Astrocyte of the hippocampus (primary cell): ENCODE results near the gene C1orf141.
"Not testable (repeated sequence)": the region's sequence is repeated elsewhere in the genome, so short reads cannot be mapped to it uniquely, and the experiment has no call there.

ENCODE experiments used
- DNase-seq: peaks from one replicate; pipeline ENCODE4 v3.0.0; 2011; ENCODE audit warnings: low read depth, low spot score

Gene C1orf141

DNA sequence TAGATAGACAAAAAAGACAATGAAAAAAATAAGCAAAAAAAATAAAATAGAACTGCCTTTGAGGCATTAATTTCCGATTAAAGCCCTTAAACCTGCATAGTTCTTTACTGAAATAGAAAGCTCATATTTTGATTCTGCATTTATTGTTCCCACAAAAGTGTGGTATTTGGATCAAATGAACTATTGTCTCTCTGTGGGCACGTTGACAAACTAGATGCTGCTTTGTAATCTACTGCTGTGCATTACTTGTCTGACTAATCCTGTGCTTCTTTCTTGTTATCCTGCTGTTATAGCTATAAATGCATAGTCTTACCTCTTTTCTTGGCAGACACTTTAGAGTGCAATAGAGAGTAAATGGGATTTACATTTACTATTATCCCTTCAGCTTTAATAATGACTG lies 49.4 kb downstream of the C1orf141 start:
- DNase-seq, result no peak

DNA sequence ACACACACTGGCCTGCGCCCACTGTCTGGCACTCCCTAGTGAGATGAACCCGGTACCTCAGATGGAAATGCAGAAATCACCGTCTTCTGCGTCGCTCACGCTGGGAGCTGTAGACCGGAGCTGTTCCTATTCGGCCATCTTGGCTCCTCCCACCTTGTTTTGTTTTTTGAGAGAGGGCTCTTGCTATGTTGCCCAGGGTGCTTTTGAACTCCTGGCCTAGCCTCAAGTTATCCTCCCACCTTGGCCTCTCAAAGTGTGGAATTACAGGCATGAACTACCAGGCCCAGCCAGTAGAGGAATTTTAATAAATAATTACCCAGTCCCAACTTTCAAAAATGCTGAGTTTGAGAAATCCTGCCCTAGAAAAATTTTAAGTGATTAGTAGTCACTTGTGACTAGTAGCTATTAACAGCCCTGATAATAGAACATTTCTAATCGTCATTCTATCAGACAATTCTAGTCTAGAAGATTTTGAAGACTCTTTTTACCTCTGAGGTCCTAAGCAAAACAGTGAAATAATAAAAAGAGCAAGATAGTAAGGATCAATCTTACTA lies 49.9 kb downstream of the C1orf141 start:
- DNase-seq, result no peak

DNA sequence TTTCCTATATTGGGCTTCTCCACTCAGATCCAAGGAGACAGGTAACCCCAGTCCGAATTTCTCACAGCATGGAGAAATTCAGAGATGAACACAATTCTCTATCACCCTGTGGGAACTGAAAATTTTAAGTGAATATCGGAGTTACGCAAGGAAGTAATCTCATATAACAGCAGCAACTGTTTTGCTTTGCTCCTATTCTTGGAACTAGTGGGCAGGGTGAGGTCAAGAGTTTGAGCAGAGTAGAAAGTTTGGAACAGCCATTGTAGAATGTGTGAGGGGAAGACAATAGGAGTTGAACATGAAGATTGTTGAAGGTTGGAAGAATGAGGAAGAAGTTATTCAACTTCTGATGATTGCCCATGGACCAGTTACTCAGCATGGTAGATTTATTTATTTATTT lies 56.5 kb downstream of the C1orf141 start:
- DNase-seq, result no peak

DNA sequence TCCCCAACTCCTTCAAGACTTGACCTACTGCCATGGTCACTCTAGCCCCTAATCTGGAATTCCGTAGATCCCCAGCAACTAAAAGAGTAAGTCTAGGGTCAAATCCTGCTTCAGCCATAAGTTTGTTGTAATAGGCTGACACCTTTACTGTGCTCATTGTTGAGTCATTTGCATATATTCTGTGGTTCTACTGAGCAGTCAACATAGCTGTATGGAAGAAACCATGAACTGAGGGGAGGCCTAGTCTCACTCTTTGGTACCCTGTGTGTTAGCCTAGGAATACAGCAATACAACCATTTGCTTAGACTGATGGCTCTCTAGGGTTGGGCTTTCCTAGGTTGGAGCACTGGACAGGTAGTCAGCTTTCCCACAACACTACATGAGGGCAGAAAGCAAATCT lies 57.2 kb downstream of the C1orf141 start:
- DNase-seq, result no peak

DNA sequence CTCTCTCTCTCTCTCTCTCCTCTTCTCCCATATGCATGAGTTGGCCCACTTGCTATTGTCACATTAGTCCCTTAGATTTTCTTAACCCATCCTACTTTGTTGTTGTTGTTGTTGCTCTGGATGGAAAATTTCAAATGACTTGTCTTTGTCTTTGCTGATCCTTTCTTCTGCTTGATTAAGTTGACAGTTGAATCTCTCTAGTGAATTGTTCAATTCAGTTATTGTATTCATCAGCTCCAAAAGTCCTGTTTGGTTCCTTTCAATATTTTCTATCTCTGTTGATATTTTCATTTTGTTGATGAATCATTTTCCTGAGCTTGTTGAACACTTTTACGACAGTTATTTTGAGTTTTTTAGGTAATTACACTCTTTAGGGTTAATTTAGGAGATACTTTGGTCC lies 62.0 kb downstream of the C1orf141 start:
- no peak for DNase-seq

DNA sequence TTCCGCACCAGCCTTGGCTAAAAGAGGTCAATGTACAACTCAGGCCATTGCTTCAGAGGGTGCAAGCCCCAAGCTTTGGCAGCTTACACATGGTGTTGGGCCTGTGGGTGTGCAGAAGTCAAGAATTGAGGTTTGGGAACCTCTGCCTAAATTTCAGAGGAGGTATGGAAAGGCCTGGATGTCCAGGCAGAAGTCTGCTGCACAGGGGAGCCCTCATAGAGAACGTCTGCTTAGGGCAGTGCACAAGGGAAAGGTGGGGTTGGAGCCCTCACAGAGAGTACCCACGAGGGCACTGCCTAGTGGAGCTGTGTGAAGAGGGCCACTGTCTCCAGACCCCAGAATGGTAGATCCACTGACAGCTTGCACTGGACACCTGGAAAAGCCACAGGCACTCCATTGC lies 67.1 kb downstream of the C1orf141 start:
- DNase-seq, result not testable (repeated sequence)

DNA sequence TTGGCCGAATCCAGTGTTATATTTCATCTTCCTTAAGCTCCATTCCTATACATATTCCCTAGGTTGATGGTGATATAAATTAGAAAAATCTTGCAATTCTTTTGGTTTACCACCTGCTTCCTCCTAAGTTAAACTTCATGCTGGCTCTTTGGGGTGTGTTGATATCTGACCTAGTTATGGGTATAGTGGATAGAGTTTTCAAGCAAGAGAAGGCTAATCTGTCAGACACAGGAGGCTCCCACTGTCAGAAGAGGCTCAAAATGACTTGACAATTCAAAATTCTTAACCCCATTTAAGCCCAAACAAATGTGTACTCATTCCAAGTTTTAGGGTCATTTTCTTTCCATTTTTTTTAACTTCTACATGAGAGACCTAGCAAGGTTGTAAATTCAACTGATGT lies 72.4 kb downstream of the C1orf141 start:
- no peak for DNase-seq

DNA sequence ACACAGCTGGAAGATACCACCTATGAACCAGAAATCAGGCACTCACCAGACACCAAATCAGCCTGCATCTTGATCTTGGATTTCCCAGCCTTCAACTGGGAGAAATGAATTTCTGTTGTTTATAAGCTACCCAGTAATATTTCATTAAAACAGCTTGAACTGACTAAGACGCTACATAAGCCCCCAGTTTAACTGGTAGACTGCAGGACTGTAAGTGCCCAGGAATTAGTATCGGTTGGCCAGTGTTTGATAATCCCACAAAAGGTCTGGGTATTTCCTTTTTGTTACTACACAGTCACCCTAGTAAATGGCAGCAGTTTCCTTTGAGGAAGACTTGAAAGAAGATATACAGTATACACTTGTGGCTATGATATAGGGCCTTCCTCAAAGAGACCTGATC lies 73.5 kb downstream of the C1orf141 start:
- no peak for DNase-seq

DNA sequence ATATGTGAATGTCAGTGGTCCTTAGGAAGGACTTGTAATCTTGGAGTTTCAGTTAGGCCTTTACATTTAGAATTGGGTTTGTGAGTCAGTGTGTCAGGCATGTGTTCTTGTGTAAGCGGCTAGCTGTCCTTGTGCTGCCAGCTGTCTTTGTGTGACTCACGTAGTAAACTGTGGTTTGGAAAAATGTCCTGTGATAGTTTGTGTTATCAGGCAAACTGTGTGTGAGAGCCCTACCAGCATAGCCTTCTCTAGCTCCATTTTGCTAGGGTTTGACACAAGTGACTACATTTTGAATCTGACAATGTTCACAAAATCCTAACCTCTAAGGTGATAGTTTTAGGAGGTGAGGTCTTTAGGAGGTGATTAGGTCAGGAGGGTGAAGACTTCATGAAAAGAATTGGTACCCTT lies 74.0 kb downstream of the C1orf141 start:
- DNase-seq, result peak; percentile 94

DNA sequence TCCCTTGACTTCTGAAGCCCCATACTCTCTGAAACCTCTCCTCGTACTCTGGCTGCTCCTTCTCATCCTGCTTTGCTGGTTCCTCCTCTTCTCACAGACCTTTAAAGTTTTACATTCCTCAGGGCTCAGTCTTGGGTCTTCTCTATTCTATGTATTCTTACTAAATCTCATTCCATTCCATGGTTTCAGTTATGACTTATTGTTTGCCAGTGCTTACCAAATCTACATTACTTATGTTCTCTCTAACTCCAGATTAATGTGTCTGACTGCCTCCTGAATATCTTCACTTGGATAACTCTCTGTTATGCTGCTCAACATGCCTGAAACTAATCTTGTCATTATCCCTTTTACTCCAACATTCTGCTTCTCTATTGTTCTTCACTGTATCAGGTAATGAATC lies 75.4 kb downstream of the C1orf141 start:
- peak; percentile 6 for DNase-seq

DNA sequence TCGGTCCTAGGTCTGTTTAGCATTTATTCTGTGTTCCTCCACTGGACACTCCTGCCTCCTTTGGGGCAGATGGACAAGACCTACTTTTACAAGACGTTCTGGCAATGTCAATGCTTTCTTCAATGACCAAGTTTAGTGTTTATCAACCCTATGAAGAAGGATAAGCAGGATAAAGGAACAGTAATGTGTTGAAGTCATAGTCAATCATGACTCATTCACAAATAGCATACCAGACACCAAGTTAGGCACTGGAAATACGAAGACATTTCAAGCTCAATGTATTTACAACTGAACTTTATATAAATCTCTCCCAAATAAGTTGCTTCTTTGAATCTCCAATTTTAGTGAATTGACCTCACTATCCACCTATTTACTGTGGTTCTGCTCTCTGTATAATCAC lies 76.0 kb downstream of the C1orf141 start:
- peak; percentile 4 for DNase-seq

DNA sequence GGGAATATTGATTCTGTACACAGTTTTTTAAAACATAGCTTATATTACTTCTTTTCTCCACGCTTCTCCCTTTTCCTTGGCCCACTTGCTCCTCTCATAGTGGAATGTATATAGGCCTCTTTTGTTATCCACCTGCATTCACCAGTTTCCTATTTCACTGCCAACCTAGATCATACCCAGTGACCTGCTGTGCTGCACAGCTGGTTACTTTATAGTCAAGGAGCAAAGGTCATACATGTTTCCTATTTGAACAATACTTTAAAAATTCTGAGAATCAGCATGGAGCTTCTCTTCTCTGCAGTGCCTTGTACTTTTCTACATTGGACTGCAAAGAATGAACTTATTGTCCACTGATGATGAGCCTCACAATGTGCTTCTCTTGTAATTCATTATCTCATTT lies 76.5 kb downstream of the C1orf141 start:
- no peak for DNase-seq

DNA sequence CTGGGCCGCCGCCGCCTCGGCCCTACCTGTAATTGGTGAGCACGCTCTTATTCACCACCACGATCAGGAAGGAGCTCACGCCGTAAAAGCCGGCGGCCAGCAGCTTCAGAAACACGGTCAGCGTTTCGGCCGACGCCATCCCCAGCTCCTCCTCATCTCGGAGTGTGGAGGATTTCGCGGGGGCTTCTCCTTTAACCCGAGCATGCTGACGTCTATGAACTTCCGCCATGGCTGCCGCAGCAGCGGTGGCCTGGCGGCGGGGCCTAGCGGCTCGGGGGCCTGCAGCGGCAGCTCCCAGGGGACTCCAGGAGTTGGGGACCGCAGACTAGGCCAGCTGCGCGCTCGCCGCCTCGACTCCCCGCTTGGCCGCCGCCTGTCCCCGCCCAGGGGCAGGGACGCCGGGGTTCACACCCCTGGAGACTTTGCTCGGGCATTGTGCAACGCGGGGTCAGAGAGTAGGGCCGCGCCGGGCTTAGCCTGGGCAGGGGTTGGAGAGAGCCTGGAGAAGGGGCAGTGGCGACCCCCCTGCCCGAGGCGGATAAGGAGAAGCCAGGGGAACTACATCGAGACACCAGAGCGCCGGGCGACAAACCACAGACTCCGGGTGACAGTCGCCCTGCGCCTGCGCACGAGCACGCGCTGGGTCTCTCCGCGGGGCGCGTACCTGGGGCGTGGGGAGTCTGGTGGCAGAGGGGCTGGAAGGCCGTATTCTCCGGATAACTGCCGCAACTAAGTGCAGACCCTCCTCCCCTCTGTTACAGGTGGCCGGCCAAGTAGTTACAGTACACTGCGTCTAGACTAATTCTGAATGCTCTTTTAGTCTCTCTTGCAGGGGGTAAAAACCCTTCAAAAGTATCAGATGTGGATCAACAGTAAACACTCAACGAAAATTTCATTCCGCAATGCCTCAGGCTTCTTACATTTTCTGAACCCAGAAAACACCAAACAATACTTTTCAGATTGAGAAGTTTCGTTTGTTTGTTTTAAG lies 80.7 kb downstream of the C1orf141 start, which contains the start of gene SLC35D1:
TSS of gene SLC35D1 (minus strand) at position 364 of the 988 bp plus-strand sequence. CDS start at position 229, 135 bp downstream.
- DNase-seq, result peak; percentile 88

DNA sequence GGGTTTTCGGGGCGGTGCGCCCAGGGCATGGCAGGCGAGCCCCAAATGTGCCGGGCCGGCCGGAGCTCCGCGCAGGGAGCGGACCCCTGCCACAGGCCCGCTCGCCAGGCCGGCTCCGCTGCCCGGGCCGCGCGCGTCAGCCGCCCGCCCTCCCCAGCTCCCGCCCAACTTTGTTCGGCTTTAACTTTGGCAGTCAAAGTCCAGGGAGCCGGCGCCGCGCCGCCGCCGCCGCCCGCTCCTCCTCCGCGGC lies 81.3 kb downstream of the C1orf141 start:
- DNase-seq, result no peak

DNA sequence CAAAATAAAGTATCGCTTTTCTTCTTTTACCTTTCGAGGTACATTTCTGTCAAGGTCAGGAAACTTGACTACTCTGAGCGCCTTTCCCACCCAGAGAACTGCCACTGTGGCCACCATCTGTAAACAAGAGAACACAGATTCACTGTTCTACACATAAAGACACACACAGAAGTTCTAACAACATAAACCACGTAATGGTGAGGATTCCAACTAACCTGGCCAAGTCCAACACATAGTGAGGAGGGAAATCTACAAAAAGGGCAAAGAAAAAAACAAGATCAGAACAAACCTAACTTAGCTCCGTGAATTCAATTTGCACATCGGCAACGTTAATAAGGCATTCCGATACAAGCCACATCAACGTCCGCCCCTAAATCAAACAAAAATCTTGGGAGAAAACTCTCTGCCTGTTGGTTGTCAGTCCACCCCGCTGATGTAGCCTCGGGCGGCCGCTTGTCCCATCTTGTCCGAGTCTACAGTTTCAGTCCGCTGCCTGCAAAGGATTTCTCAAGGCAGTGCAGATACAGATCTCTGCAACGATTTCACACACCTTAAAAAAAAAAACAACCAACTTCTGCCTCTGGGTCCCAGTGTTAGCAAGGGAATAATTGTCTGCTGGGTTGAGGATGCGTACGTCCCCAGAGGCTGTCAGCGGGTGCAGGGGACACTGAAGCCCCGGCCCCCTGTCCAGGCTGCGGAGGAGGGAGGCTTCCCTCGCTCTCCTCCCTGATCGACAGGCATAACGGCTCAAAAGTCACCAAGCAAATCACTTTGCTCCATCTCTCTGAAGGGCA lies 81.8 kb downstream of the C1orf141 start:
- DNase-seq, result peak; percentile 57

DNA sequence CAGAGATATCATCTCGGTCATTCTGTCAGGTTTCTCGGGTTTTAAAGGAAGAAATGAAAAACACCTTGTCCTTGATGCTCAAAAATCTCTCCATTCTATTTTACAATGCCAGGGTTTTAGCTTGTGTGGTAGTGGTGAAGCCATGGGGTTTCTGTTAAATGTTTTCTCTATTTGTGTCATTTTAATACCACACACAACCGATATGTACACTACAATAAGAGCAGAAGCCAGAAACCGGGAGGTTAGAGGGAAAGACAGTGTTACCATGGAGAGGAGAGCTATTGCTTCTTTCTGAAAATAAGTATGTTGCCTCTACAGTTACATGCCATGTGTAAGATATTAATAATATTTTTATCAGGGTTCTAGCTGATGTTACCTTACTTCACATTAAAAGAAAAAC lies 83.6 kb downstream of the C1orf141 start:
- DNase-seq, result no peak

DNA sequence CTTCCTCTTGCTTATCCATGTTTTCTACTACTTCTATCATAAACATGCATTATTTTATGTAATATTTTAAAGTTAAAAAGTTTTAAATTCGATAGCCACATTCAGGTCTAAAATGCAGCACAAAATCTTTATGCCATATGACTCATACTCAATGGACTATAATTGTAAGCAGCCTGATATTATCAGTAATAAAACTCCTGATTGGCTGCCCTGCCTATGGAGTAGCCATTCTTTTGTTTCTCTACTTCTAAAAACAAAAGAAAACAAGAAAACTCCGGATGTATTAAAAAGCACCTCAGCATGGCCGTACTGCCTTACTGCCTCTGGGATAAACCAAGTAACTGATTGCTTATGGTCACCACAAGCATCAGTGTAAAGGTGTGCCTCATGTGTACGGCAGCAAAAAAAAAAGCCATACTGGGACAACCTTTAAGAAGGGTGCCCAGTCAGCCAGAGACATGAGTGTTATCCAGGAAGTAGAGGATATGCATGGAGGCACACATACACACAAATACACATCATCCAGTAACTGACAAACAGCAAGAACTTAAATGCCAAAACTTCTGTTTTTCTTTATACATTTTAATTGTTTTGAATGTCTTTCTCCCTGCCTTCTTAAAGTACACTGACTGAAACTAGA lies 90.0 kb downstream of the C1orf141 start:
- no peak for DNase-seq

DNA sequence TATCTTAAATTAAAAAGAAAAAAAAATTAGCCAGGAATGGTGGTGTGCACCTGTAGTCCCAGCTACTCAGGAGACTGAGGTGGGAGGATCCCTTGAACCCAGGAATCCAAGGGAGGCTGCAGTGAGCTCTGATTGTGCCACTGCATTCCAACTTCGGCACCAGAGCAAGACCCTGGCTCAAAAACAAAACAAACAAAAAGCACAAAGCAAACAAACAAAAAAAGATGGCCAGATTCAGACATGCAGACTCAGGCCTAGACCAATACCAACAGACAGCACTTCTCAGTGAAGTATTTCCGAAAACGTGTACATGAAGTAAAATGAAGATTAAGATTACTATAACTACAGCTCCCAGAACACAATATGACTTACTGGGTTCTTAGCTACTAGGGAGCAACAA lies 91.4 kb downstream of the C1orf141 start:
- no peak for DNase-seq
